ENCODE measurements around the gene RGS6. TPM values are rescaled to one million over a fixed set of nuclear protein-coding genes. Genes with fewer than 3 reads are reported as not detected.

Gene RGS6
- total RNA-seq, 4 donors from 2014 or later = 0.50 to 6.5 (median 4.7) TPM

DNA sequence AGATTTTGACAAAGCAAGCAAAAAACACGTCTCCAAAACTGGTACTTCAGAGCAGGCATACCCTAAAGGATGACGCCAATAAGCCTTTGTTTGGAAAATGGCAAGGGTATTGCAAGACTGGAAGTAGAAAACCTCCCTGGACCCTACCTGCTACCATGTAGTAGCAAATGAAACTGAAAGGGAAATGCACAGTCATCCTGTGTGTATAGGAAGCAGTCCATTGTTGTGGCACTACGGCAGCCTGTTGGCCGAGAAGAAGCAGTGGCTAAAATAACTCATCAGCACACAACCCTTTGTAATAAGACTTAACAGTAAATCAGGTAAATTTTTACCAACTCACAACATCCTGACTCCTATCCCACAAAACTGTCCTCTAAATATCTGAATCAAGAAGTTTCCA lies 386.4 kb downstream of the RGS6 start:
- TF ChIP-seq, protein P1, sequence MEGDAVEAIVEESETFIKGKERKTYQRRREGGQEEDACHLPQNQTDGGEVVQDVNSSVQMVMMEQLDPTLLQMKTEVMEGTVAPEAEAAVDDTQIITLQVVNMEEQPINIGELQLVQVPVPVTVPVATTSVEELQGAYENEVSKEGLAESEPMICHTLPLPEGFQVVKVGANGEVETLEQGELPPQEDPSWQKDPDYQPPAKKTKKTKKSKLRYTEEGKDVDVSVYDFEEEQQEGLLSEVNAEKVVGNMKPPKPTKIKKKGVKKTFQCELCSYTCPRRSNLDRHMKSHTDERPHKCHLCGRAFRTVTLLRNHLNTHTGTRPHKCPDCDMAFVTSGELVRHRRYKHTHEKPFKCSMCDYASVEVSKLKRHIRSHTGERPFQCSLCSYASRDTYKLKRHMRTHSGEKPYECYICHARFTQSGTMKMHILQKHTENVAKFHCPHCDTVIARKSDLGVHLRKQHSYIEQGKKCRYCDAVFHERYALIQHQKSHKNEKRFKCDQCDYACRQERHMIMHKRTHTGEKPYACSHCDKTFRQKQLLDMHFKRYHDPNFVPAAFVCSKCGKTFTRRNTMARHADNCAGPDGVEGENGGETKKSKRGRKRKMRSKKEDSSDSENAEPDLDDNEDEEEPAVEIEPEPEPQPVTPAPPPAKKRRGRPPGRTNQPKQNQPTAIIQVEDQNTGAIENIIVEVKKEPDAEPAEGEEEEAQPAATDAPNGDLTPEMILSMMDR (IDR thresholded peaks at IDR 0.05) = no peak
- TF ChIP-seq POLR2AphosphoS5 (IDR thresholded peaks at IDR 0.05) (no peak), POLR2A (IDR thresholded peaks at IDR 0.05) (no peak), EP300 (IDR thresholded peaks at IDR 0.05) (no peak)
- Histone ChIP-seq H3K4me3 (no peak overlapping the region), H3K27ac (no peak overlapping the region), H3K36me3 (no peaks in the 10 kb centered on the region), H3K4me1 (peaks cover 0 to 18% (median 0%) of the 10 kb centered on the region in 3 donors), H3K27me3 (no peaks in the 10 kb centered on the region), H3K9me3 (no peaks in the 10 kb centered on the region)
- ATAC-seq = no peak
- 84 to 91% methylated on average over 4 of the region's 4 CpGs for WGBS, 2 donors (ENCODE audit: low coverage in 1 of 2)

DNA sequence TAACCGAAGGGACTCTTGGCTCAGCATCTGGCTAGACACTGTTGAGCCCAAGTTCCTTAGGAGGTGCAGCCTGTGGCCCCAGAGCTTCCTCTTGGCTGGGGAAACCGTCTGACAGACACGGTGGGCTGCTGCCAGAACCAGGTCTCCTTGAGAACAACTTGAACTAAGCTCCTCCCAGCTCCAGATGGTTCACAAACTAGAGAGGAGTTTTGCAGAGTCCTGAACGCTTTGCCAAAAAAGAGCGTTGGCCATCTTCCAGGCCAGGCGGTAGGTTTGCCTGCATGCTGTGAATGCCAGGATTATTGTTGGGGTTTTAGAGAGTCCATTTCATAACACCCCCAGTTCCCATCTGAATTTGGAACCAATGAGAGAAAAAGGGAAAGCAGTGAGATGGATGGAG lies 399.8 kb downstream of the RGS6 start:
- ATAC-seq = no peak
- Histone ChIP-seq H3K4me1 (peaks cover 0 to 16% (median 5%) of the 10 kb centered on the region in 3 donors), H3K36me3 (no peaks in the 10 kb centered on the region), H3K9me3 (no peaks in the 10 kb centered on the region), H3K27ac (no peak overlapping the region), H3K27me3 (no peaks in the 10 kb centered on the region), H3K4me3 (no peak overlapping the region)
- 0% methylated on average over 1 to 4 of the region's 6 CpGs for WGBS, 2 donors (ENCODE audit: low coverage in 1 of 2)
- TF ChIP-seq POLR2A (IDR thresholded peaks at IDR 0.05) (no peak), EP300 (IDR thresholded peaks at IDR 0.05) (no peak), POLR2AphosphoS5 (IDR thresholded peaks at IDR 0.05) (no peak)
- TF ChIP-seq, protein P1 (IDR thresholded peaks at IDR 0.05) = no peak

DNA sequence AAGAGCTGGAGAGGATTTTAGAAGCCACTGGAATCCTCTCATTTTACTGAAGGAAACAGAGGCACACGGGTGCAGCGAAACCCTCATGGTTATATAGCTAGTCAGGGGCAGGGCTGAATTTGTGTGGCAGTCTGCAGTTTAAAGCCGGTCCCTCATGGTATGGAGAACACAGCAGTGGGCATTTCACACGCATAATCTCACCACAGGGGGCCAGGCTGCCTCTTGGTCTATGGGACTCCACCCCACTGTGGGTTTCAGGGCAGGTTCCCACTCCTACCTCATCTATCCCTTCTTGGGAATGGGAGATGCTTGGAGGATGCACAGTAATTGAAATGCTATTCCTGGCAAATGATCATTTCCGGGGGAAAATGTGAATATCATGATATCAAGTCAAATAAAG lies 400.6 kb downstream of the RGS6 start:
- TF ChIP-seq, protein P1 (IDR thresholded peaks at IDR 0.05) = no peak
- TF ChIP-seq POLR2AphosphoS5 (IDR thresholded peaks at IDR 0.05) (no peak), POLR2A (IDR thresholded peaks at IDR 0.05) (no peak), EP300 (IDR thresholded peaks at IDR 0.05) (no peak)
- H3K4me1 ChIP-seq = peaks cover 0 to 16% (median 5%) of the 10 kb centered on the region in 3 donors
- no peaks in the 10 kb centered on the region for H3K36me3 ChIP-seq
- no peaks in the 10 kb centered on the region for H3K27me3 ChIP-seq
- H3K4me3 ChIP-seq = no peak overlapping the region
- no peaks in the 10 kb centered on the region for H3K9me3 ChIP-seq
- 60 to 73% methylated on average over 1 to 5 of the region's 5 CpGs for WGBS, 2 donors (ENCODE audit: low coverage in 1 of 2)
- no peak overlapping the region for H3K27ac ChIP-seq
- ATAC-seq = no peak

DNA sequence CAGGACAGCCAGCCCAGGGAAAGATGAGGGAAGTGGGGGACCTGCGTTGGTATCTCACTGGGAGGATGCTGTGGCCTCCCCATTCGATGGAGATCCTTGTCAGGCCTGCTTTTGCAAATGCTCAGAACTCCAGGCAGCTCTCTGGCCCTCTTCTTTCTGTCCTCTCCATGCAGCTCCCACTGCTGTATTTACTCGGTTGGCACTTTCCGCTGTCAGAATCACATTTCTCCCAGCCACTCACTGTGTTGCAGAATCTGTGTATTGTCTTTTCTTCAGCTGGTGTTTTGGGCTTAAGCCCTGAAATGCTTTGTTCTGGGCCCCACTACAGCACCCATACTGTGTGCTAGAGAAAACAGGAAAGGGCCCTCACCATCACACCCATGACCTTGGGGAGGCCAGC lies 401.1 kb downstream of the RGS6 start:
- Histone ChIP-seq H3K4me3 (no peak overlapping the region), H3K36me3 (no peaks in the 10 kb centered on the region), H3K4me1 (peaks cover 0 to 16% (median 5%) of the 10 kb centered on the region in 3 donors), H3K27me3 (no peaks in the 10 kb centered on the region), H3K9me3 (no peaks in the 10 kb centered on the region), H3K27ac (no peak overlapping the region)
- ATAC-seq = no peak
- TF ChIP-seq POLR2A (IDR thresholded peaks at IDR 0.05) (no peak), POLR2AphosphoS5 (IDR thresholded peaks at IDR 0.05) (no peak), EP300 (IDR thresholded peaks at IDR 0.05) (no peak)
- TF ChIP-seq, protein P1 (IDR thresholded peaks at IDR 0.05) = no peak
- 61% methylated on average over 4 of the region's 4 CpGs; no CpG with 5 or more reads in 1 of the 2 donors for WGBS, 2 donors (ENCODE audit: low coverage in 1 of 2)

DNA sequence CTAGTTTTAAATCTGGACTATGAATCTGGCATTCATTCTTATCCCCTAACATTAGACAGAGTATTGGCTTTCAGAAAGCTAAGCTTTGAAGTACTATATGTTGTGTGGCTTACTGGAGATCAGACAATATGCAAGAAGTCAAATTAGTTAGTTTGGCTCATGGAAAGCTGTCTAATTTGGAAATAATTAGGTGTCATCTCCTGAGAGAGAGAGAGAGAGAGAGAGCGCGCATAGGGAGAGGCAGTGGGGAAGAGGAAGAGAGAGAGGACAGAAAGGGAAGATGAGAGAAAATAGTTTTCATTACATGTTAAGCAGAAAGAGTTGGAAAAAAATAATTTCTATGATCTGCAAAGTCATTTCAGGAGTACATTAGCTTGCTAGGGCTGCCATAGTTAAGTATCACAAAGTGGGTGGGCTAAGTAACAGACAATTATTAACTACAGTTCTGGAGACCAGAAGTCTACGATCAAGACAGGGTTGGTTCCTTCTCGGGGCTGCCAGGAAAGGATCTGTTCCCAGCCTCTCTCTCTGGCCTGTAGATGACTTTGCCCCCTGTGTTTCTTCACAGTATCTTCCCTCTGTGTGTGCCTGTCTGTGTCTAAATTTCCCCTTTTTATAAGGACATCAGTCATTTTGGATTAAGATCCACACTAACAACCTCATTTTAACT lies 404.2 kb downstream of the RGS6 start:
- H3K27me3 ChIP-seq = no peaks in the 10 kb centered on the region
- no peak for TF ChIP-seq EP300 (IDR thresholded peaks at IDR 0.05)
- WGBS, 2 donors (ENCODE audit: low coverage in 1 of 2) = 64 to 76% methylated on average over 2 to 4 of the region's 4 CpGs
- no peak for ATAC-seq
- no peaks in the 10 kb centered on the region for H3K9me3 ChIP-seq
- H3K36me3 ChIP-seq = no peaks in the 10 kb centered on the region
- no peak overlapping the region for H3K27ac ChIP-seq
- no peak overlapping the region for H3K4me3 ChIP-seq
- H3K4me1 ChIP-seq = peaks cover 0 to 9% (median 5%) of the 10 kb centered on the region in 3 donors
